GM18873 (cell line): ENCODE measurements around the gene ARHGAP26.

Source experiments
- ATAC-seq: cut with Tn5 transposase; IDR thresholded peaks from one replicate; pipeline ENCODE4 v1.9.1; 2021; ENCODE audit warnings: mild to moderate bottlenecking, moderate library complexity, moderate number of reproducible peaks; ENCODE audit not compliant: unreplicated experiment, low FRiP score

ARHGAP26 gene

GRCh38 chr5:142748568-142749249 lies 21.5 kb upstream of the ARHGAP26 start:
- ATAC-seq, result no peak

- no peak for ATAC-seq
Observed at GRCh38 chr5:142749321-142749720, 20.9 kb upstream of the ARHGAP26 start.

- ATAC-seq, result no peak
Observed at GRCh38 chr5:142753116-142753631, 17.0 kb upstream of the ARHGAP26 start.

GRCh38 chr5:142754031-142754430 lies 16.1 kb upstream of the ARHGAP26 start:
- no peak for ATAC-seq

GRCh38 chr5:142756576-142756975 lies 13.6 kb upstream of the ARHGAP26 start:
- ATAC-seq, result no peak

- ATAC-seq, result no peak
Observed at GRCh38 chr5:142757564-142757963, 12.6 kb upstream of the ARHGAP26 start.

- no peak for ATAC-seq
Observed at GRCh38 chr5:142758062-142758795, 11.9 kb upstream of the ARHGAP26 start.

GRCh38 chr5:142758796-142759145 lies 11.4 kb upstream of the ARHGAP26 start:
- ATAC-seq, result no peak

GRCh38 chr5:142763701-142764100 lies 6.5 kb upstream of the ARHGAP26 start:
- no peak for ATAC-seq

- ATAC-seq, result no peak
Observed at GRCh38 chr5:142767178-142767577, 3.0 kb upstream of the ARHGAP26 start.

- ATAC-seq, result no peak
Observed at GRCh38 chr5:142767911-142768310, 2.3 kb upstream of the ARHGAP26 start.

GRCh38 chr5:142769251-142769792 lies 855 bp upstream of the ARHGAP26 start:
- no peak for ATAC-seq

- ATAC-seq, result peak; percentile 11
Observed at GRCh38 chr5:142770650-142771609, 753 bp downstream of the ARHGAP26 start.

- ATAC-seq, result no peak
Observed at GRCh38 chr5:142771666-142772065, 1.5 kb downstream of the ARHGAP26 start.

GRCh38 chr5:142772446-142773293 lies 2.5 kb downstream of the ARHGAP26 start:
- no peak for ATAC-seq

GRCh38 chr5:142777099-142777498 lies 6.9 kb downstream of the ARHGAP26 start:
- no peak for ATAC-seq

GRCh38 chr5:142777850-142778249 lies 7.7 kb downstream of the ARHGAP26 start:
- ATAC-seq, result no peak

GRCh38 chr5:142779163-142779840 lies 9.1 kb downstream of the ARHGAP26 start:
- no peak for ATAC-seq

- ATAC-seq, result no peak
Observed at GRCh38 chr5:142780871-142781270, 10.7 kb downstream of the ARHGAP26 start.
